ENCODE data around the gene ASIC4.

The ASIC4 gene

GRCh38 chr2:219514196-219514761, at the start of gene ASIC4:
TSS of gene ASIC4 (plus strand) at chr2:219514482. CDS start at chr2:219514725, 243 bp downstream.
- H3K27ac Mint-ChIP-seq: no peak within 1 kb of the TSS
- H3K4me3 Mint-ChIP-seq: no peak within 1 kb of the TSS
- H3K4me1 Mint-ChIP-seq: peaks cover 33 to 40% of the 10 kb centered on the region in 2 donors
- no peak for ATAC-seq (replicated peaks)
- H3K36me3 Mint-ChIP-seq: peaks cover 2 to 7% of the 10 kb centered on the region in 2 donors
- no peaks in the 10 kb centered on the region for H3K9me3 Mint-ChIP-seq
- no peak for DNase-seq
- peaks cover 90 to 96% of the 10 kb centered on the region in 2 donors for H3K27me3 Mint-ChIP-seq

- Mint-ChIP-seq H3K9me3 (no peaks in the 10 kb centered on the region), H3K36me3 (no peaks in the 10 kb centered on the region), H3K27ac (no peak overlapping the region), H3K4me3 (no peak overlapping the region), H3K4me1 (peaks cover 0 to 2% of the 10 kb centered on the region in 2 donors), H3K27me3 (peaks cover 16 to 30% of the 10 kb centered on the region in 2 donors)
- DNase-seq: no peak
- no peak for ATAC-seq (replicated peaks)
Measured at GRCh38 chr2:219465659-219466561, 48.4 kb upstream of the ASIC4 start.

- DNase-seq: no peak
- H3K9me3 Mint-ChIP-seq: no peaks in the 10 kb centered on the region
- H3K4me3 Mint-ChIP-seq: no peak overlapping the region
- no peaks in the 10 kb centered on the region for H3K36me3 Mint-ChIP-seq
- H3K27me3 Mint-ChIP-seq: peaks cover 17 to 30% of the 10 kb centered on the region in 2 donors
- peaks cover 0 to 2% of the 10 kb centered on the region in 2 donors for H3K4me1 Mint-ChIP-seq
- no peak overlapping the region for H3K27ac Mint-ChIP-seq
- ATAC-seq (replicated peaks): no peak
Measured at GRCh38 chr2:219466816-219467735, 47.2 kb upstream of the ASIC4 start.

DNA sequence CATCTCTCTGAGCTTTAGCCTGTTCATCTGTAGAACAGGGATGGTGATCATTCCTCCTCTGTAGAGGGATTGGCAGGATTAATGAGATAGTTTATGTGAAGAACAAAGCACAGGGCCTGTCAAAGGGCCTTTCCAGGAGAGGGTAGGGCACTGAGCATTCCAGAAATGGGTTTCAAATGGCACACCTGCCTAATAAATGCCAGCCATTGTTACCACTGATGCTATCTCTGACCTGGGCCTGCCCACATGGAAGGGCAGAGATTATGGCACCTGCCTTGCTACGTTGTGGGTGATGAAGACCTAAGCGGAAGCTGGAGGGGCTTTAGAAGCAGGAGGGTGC, 46.6 kb upstream of the ASIC4 start:
- no peak overlapping the region for H3K4me3 Mint-ChIP-seq
- ATAC-seq (replicated peaks) (no peak), DNase-seq (no peak)
- H3K27me3 Mint-ChIP-seq: peaks cover 12 to 31% of the 10 kb centered on the region in 2 donors
- H3K4me1 Mint-ChIP-seq: peaks cover 0 to 2% of the 10 kb centered on the region in 2 donors
- H3K36me3 Mint-ChIP-seq: no peaks in the 10 kb centered on the region
- H3K9me3 Mint-ChIP-seq: no peaks in the 10 kb centered on the region
- no peak overlapping the region for H3K27ac Mint-ChIP-seq

GRCh38 chr2:219468410-219469185, 45.7 kb upstream of the ASIC4 start:
- H3K9me3 Mint-ChIP-seq: no peaks in the 10 kb centered on the region
- no peak overlapping the region for H3K27ac Mint-ChIP-seq
- DNase-seq (no peak), ATAC-seq (replicated peaks) (no peak)
- H3K4me3 Mint-ChIP-seq: no peak overlapping the region
- peaks cover 0 to 2% of the 10 kb centered on the region in 2 donors for H3K4me1 Mint-ChIP-seq
- H3K27me3 Mint-ChIP-seq: peaks cover 18 to 40% of the 10 kb centered on the region in 2 donors
- H3K36me3 Mint-ChIP-seq: no peaks in the 10 kb centered on the region

DNA sequence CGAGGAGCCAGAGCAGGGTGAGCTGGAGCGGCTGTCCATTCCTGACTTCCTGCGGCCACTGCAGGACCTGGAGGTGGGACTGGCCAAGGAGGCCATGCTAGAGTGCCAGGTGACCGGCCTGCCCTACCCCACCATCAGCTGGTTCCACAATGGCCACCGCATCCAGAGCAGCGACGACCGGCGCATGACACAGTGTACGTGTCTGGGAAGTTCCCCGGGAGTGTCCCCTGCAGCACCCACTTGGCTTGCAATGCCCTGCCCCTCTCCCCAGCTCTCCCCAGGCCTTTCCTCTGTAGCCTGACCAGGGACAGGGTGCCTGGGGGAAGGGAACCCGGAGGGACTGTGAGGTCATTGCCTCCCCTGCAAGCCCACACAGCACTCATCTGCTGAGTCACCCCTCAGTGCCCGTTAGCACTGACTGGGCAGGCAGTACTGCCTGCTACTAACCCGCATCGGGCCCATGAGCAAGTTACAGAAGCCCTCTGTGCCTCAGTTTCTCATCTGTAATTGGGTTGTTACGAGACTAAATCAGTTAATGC, 45.0 kb upstream of the ASIC4 start:
- peaks cover 0 to 2% of the 10 kb centered on the region in 2 donors for H3K4me1 Mint-ChIP-seq
- H3K36me3 Mint-ChIP-seq: no peaks in the 10 kb centered on the region
- H3K4me3 Mint-ChIP-seq: no peak overlapping the region
- H3K27ac Mint-ChIP-seq: no peak overlapping the region
- H3K27me3 Mint-ChIP-seq: peaks cover 21 to 45% of the 10 kb centered on the region in 2 donors
- H3K9me3 Mint-ChIP-seq: no peaks in the 10 kb centered on the region
- no peak for ATAC-seq (replicated peaks)
- DNase-seq: no peak

DNA sequence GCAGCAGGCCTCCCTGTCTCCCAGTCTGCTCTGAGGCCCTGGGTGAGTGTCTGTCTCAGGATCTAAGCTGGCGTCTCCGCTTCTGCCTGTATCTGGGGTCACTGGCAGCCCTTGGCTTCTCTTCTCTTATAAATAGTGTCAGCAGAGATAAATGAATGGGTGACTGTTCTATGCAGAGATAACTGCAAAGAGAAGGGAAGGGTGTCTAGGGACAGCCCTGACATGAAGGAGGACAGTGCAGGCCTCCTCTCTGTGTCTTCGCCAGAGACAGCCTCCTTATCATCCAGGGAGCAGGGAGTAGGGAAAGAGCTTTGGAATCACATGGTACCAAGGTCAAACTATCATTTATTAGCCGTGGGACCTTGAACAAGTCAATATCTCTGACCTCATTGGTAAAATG, 43.9 kb upstream of the ASIC4 start:
- H3K4me1 Mint-ChIP-seq: peaks cover 0 to 2% of the 10 kb centered on the region in 2 donors
- no peak overlapping the region for H3K27ac Mint-ChIP-seq
- DNase-seq: no peak

DNA sequence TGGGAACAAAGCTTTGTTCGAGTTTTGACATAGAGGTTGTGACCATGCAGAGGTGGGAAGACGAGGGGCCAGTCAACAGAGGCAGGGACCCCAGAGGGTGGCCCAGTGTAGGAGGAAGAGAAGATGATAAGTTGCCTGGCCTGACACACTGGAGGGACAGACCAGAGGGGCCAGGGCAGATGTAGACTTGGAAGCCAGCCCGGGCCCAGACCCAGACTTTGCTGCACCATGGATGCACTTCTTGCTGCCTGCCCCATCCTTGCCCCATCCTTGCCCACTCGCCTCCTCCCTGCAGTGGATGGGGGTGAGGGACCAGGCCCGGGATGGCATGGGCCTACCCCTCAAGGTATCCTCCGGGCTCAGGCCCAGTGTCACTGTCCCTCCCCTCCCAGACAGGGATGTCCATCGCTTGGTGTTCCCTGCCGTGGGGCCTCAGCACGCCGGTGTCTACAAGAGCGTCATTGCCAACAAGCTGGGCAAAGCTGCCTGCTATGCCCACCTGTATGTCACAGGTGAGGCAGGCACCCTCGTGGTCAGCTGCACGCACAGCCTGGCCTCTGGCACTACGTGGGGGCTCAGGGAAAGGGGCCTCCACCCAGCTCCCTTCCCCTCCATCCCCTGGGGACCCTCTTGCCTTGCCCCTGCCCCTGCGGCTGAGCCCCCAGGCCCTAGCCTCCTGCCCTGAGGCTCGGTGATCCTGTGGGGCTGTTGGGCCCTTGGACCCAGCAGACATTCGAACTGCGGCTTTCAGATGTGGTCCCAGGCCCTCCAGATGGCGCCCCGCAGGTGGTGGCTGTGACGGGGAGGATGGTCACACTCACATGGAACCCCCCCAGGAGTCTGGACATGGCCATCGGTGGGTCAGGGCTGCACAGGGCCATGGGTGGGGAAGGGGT, 42.6 kb upstream of the ASIC4 start:
- Mint-ChIP-seq H3K36me3 (no peaks in the 10 kb centered on the region), H3K4me3 (no peak overlapping the region), H3K27me3 (peaks cover 33 to 61% of the 10 kb centered on the region in 2 donors), H3K4me1 (peaks cover 6% of the 10 kb centered on the region in 2 donors), H3K27ac (no peak overlapping the region), H3K9me3 (no peaks in the 10 kb centered on the region)
- DNase-seq (no peak), ATAC-seq (replicated peaks) (no peak)

More for the DNA sequence above, 43.9 kb upstream of the ASIC4 start:
- no peak for ATAC-seq (replicated peaks)
- Mint-ChIP-seq H3K9me3 (no peaks in the 10 kb centered on the region), H3K36me3 (no peaks in the 10 kb centered on the region), H3K4me3 (no peak overlapping the region), H3K27me3 (peaks cover 24 to 49% of the 10 kb centered on the region in 2 donors)

DNA sequence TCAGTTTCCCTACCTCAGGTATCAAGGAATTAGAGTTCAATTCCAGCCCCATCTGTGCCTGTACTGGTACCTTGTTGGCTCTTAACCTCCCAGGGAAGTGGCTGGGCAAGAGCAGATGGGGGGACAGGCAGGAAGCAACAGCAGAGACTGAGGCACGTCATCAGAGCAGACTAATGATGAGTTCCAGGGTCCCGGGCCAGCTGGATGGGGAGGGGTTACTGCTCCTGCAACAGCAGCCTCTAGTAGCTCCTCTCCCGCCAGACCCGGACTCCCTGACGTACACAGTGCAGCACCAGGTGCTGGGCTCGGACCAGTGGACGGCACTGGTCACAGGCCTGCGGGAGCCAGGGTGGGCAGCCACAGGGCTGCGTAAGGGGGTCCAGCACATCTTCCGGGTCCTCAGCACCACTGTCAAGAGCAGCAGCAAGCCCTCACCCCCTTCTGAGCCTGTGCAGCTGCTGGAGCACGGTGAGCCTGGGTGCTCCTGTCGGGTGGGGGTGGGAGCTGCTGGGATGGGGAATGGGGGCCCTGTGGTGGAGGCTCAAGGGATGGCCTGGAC, 41.6 kb upstream of the ASIC4 start:
- no peaks in the 10 kb centered on the region for H3K9me3 Mint-ChIP-seq
- no peak for DNase-seq
- peaks cover 43 to 66% of the 10 kb centered on the region in 2 donors for H3K27me3 Mint-ChIP-seq
- no peak overlapping the region for H3K27ac Mint-ChIP-seq
- ATAC-seq (replicated peaks): no peak
- no peak overlapping the region for H3K4me3 Mint-ChIP-seq
- peaks cover 6% of the 10 kb centered on the region in 2 donors for H3K4me1 Mint-ChIP-seq
- H3K36me3 Mint-ChIP-seq: no peaks in the 10 kb centered on the region

DNA sequence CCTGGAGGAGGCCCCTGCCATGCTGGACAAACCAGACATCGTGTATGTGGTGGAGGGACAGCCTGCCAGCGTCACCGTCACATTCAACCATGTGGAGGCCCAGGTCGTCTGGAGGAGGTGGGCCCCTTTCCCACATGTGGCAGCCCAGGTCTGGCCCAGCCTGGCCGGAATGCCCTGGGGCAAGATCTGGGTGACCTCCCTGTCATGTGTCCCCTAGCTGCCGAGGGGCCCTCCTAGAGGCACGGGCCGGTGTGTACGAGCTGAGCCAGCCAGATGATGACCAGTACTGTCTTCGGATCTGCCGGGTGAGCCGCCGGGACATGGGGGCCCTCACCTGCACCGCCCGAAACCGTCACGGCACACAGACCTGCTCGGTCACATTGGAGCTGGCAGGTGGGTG, 40.8 kb upstream of the ASIC4 start:
- Mint-ChIP-seq H3K27me3 (peaks cover 43 to 67% of the 10 kb centered on the region in 2 donors), H3K36me3 (no peaks in the 10 kb centered on the region), H3K4me3 (no peak overlapping the region), H3K4me1 (peaks cover 6% of the 10 kb centered on the region in 2 donors), H3K27ac (no peak overlapping the region), H3K9me3 (no peaks in the 10 kb centered on the region)
- DNase-seq (no peak), ATAC-seq (replicated peaks) (no peak)

- ATAC-seq (replicated peaks): no peak
- Mint-ChIP-seq H3K9me3 (no peaks in the 10 kb centered on the region), H3K4me1 (peaks cover 6% of the 10 kb centered on the region in 2 donors), H3K27me3 (peaks cover 46 to 75% of the 10 kb centered on the region in 2 donors), H3K27ac (no peak overlapping the region), H3K36me3 (no peaks in the 10 kb centered on the region), H3K4me3 (no peak overlapping the region)
- no peak for DNase-seq
Measured at GRCh38 chr2:219474285-219475060, 39.8 kb upstream of the ASIC4 start.

GRCh38 chr2:219475278-219475677, 39.0 kb upstream of the ASIC4 start:
- peaks cover 54 to 81% of the 10 kb centered on the region in 2 donors for H3K27me3 Mint-ChIP-seq
- H3K4me3 Mint-ChIP-seq: no peak overlapping the region
- no peak for ATAC-seq (replicated peaks)
- H3K27ac Mint-ChIP-seq: no peak overlapping the region
- no peak for DNase-seq
- no peaks in the 10 kb centered on the region for H3K36me3 Mint-ChIP-seq
- H3K9me3 Mint-ChIP-seq: no peaks in the 10 kb centered on the region
- peaks cover 4 to 6% of the 10 kb centered on the region in 2 donors for H3K4me1 Mint-ChIP-seq
